ENCODE results near the gene ARID3A. TPM values are rescaled to one million over a fixed set of nuclear protein-coding genes. Genes with fewer than 3 reads are reported as not detected.

ARID3A gene
- total and polyA plus RNA-seq, 9 donors: 9.4 to 19.1 (median 15.9) TPM

- Histone ChIP-seq H3K9me3 (replicated peaks; ENCODE audit: control insufficient read depth, low read depth, low read length) (no peaks in the 10 kb centered on the region), H3K36me3 (ENCODE audit: control insufficient read depth, insufficient read depth, low read length) (peaks cover 9% of the 10 kb centered on the region), H3K4me1 (ENCODE audit: control insufficient read depth, insufficient read depth, low read length) (peaks cover 20% of the 10 kb centered on the region), H3K4me3 (ENCODE audit: low read length) (no peak overlapping the region), H3K27ac (ENCODE audit: low read length) (peak overlapping the region; percentile 76), H3K27me3 (ENCODE audit: control insufficient read depth, insufficient read depth, low read length) (peaks cover 14% of the 10 kb centered on the region)
- WGBS (ENCODE audit: insufficient coverage): 73% methylated on average over 64 of the region's 64 CpGs
- peak; percentile 73 for DNase-seq
Observed at GRCh38 chr19:940591-941291, 14.9 kb downstream of the ARID3A start.

GRCh38 chr19:941292-942132 is 15.7 kb downstream of the ARID3A start:
- Histone ChIP-seq H3K27ac (ENCODE audit: low read length) (peak overlapping the region; percentile 7), H3K4me1 (ENCODE audit: control insufficient read depth, insufficient read depth, low read length) (peaks cover 20% of the 10 kb centered on the region), H3K36me3 (ENCODE audit: control insufficient read depth, insufficient read depth, low read length) (peaks cover 9% of the 10 kb centered on the region), H3K9me3 (replicated peaks; ENCODE audit: control insufficient read depth, low read depth, low read length) (no peaks in the 10 kb centered on the region), H3K27me3 (ENCODE audit: control insufficient read depth, insufficient read depth, low read length) (peaks cover 11% of the 10 kb centered on the region), H3K4me3 (ENCODE audit: low read length) (no peak overlapping the region)
- WGBS (ENCODE audit: insufficient coverage): 89% methylated on average over 45 of the region's 45 CpGs
- no peak for DNase-seq

GRCh38 chr19:942133-942645 is 16.4 kb downstream of the ARID3A start:
- peaks cover 10% of the 10 kb centered on the region for H3K27me3 ChIP-seq (ENCODE audit: control insufficient read depth, insufficient read depth, low read length)
- H3K36me3 ChIP-seq (ENCODE audit: control insufficient read depth, insufficient read depth, low read length): peaks cover 7% of the 10 kb centered on the region
- DNase-seq: no peak
- H3K27ac ChIP-seq (ENCODE audit: low read length): no peak overlapping the region
- 93% methylated on average over 32 of the region's 32 CpGs for WGBS (ENCODE audit: insufficient coverage)
- H3K9me3 ChIP-seq (replicated peaks; ENCODE audit: control insufficient read depth, low read depth, low read length): no peaks in the 10 kb centered on the region
- H3K4me3 ChIP-seq (ENCODE audit: low read length): no peak overlapping the region
- peaks cover 20% of the 10 kb centered on the region for H3K4me1 ChIP-seq (ENCODE audit: control insufficient read depth, insufficient read depth, low read length)

GRCh38 chr19:943551-944170 is 17.8 kb downstream of the ARID3A start:
- peaks cover 5% of the 10 kb centered on the region for H3K36me3 ChIP-seq (ENCODE audit: control insufficient read depth, insufficient read depth, low read length)
- 96% methylated on average over 16 of the region's 17 CpGs for WGBS (ENCODE audit: insufficient coverage)
- no peak overlapping the region for H3K27ac ChIP-seq (ENCODE audit: low read length)
- H3K27me3 ChIP-seq (ENCODE audit: control insufficient read depth, insufficient read depth, low read length): peaks cover 2% of the 10 kb centered on the region
- no peak for DNase-seq
- no peak overlapping the region for H3K4me3 ChIP-seq (ENCODE audit: low read length)
- H3K9me3 ChIP-seq (replicated peaks; ENCODE audit: control insufficient read depth, low read depth, low read length): no peaks in the 10 kb centered on the region
- H3K4me1 ChIP-seq (ENCODE audit: control insufficient read depth, insufficient read depth, low read length): peaks cover 21% of the 10 kb centered on the region

- Histone ChIP-seq H3K4me3 (ENCODE audit: low read length) (no peak overlapping the region), H3K27ac (ENCODE audit: low read length) (no peak overlapping the region), H3K36me3 (ENCODE audit: control insufficient read depth, insufficient read depth, low read length) (peaks cover 5% of the 10 kb centered on the region), H3K4me1 (ENCODE audit: control insufficient read depth, insufficient read depth, low read length) (peaks cover 21% of the 10 kb centered on the region), H3K27me3 (ENCODE audit: control insufficient read depth, insufficient read depth, low read length) (peaks cover 2% of the 10 kb centered on the region), H3K9me3 (replicated peaks; ENCODE audit: control insufficient read depth, low read depth, low read length) (no peaks in the 10 kb centered on the region)
- DNase-seq: no peak
- WGBS (ENCODE audit: insufficient coverage): 71% methylated on average over 23 of the region's 27 CpGs
Observed at GRCh38 chr19:944171-944567, 18.3 kb downstream of the ARID3A start.

- WGBS (ENCODE audit: insufficient coverage): 65% methylated on average over 21 of the region's 22 CpGs
- Histone ChIP-seq H3K27ac (ENCODE audit: low read length) (no peak overlapping the region), H3K4me3 (ENCODE audit: low read length) (no peak overlapping the region), H3K4me1 (ENCODE audit: control insufficient read depth, insufficient read depth, low read length) (peaks cover 21% of the 10 kb centered on the region), H3K27me3 (ENCODE audit: control insufficient read depth, insufficient read depth, low read length) (no peaks in the 10 kb centered on the region), H3K9me3 (replicated peaks; ENCODE audit: control insufficient read depth, low read depth, low read length) (no peaks in the 10 kb centered on the region), H3K36me3 (ENCODE audit: control insufficient read depth, insufficient read depth, low read length) (peaks cover 2% of the 10 kb centered on the region)
- DNase-seq: no peak
Observed at GRCh38 chr19:944663-945241, 18.9 kb downstream of the ARID3A start.

GRCh38 chr19:945401-946252 is 19.8 kb downstream of the ARID3A start:
- WGBS (ENCODE audit: insufficient coverage): 84% methylated on average over 24 of the region's 37 CpGs
- DNase-seq: no peak
- peaks cover 14% of the 10 kb centered on the region for H3K4me1 ChIP-seq (ENCODE audit: control insufficient read depth, insufficient read depth, low read length)

GRCh38 chr19:947090-947706 is 21.4 kb downstream of the ARID3A start:
- H3K4me3 ChIP-seq (ENCODE audit: low read length): no peak overlapping the region
- 80% methylated on average over 27 of the region's 30 CpGs for WGBS (ENCODE audit: insufficient coverage)
- no peaks in the 10 kb centered on the region for H3K9me3 ChIP-seq (replicated peaks; ENCODE audit: control insufficient read depth, low read depth, low read length)
- H3K27ac ChIP-seq (ENCODE audit: low read length): peak overlapping the region; percentile 53
- peaks cover 10% of the 10 kb centered on the region for H3K4me1 ChIP-seq (ENCODE audit: control insufficient read depth, insufficient read depth, low read length)
- no peak for DNase-seq
- no peaks in the 10 kb centered on the region for H3K27me3 ChIP-seq (ENCODE audit: control insufficient read depth, insufficient read depth, low read length)
- peaks cover 2% of the 10 kb centered on the region for H3K36me3 ChIP-seq (ENCODE audit: control insufficient read depth, insufficient read depth, low read length)

More at GRCh38 chr19:945401-946252, 19.8 kb downstream of the ARID3A start:
- H3K9me3 ChIP-seq (replicated peaks; ENCODE audit: control insufficient read depth, low read depth, low read length): no peaks in the 10 kb centered on the region
- peaks cover 2% of the 10 kb centered on the region for H3K36me3 ChIP-seq (ENCODE audit: control insufficient read depth, insufficient read depth, low read length)
- no peak overlapping the region for H3K27ac ChIP-seq (ENCODE audit: low read length)
- no peaks in the 10 kb centered on the region for H3K27me3 ChIP-seq (ENCODE audit: control insufficient read depth, insufficient read depth, low read length)
- no peak overlapping the region for H3K4me3 ChIP-seq (ENCODE audit: low read length)

Data from muscle of leg (tissue), 11 donors.